Hepatocyte (in vitro differentiated cells): Measurements from ENCODE around the gene TREH. TPM values are rescaled to one million over a fixed set of nuclear protein-coding genes. Genes with fewer than 3 reads are reported as not detected.
A peak's percentile ranks its signal among the peaks of the same experiment; 100 is the strongest.
"Not testable (repeated sequence)": the region's sequence is repeated elsewhere in the genome, so short reads cannot be mapped to it uniquely, and the experiment has no call there.

Source experiments
- DNase-seq: peaks from one replicate; pipeline ENCODE4 v3.0.0-alpha.2; 2016; ENCODE audit warnings: low spot score
- H2AFZ ChIP-seq: fragments of 200-600 bp; sonication (generic); 2 replicates; pipeline ENCODE4 v1.6.0; 2016; ENCODE audit warnings: antibody characterized with exemption, mild to moderate bottlenecking
- H3K27ac ChIP-seq: fragments of 200-600 bp; sonication (generic); 2 replicates; pipeline ENCODE4 v1.5.1; 2016; ENCODE audit warnings: mild to moderate bottlenecking
- H3K27me3 ChIP-seq: fragments of 200-600 bp; sonication (generic); 2 replicates; pipeline ENCODE4 v1.6.1; 2016
- H3K36me3 ChIP-seq: fragments of 200-600 bp; sonication (generic); replicated peaks from 2 replicates; pipeline ENCODE4 v1.5.1; 2016; ENCODE audit warnings: low read depth; ENCODE audit not compliant: insufficient read depth
- H3K4me1 ChIP-seq: fragments of 200-600 bp; sonication (generic); 2 replicates; pipeline ENCODE4 v1.5.1; 2016; ENCODE audit warnings: mild to moderate bottlenecking, moderate library complexity; ENCODE audit not compliant: insufficient read depth
- H3K4me2 ChIP-seq: fragments of 200-600 bp; sonication (generic); 2 replicates; pipeline ENCODE4 v1.6.0; 2016
- H3K4me3 ChIP-seq: fragments of 200-600 bp; sonication (generic); 2 replicates; pipeline ENCODE4 v1.5.1; 2016; ENCODE audit warnings: mild to moderate bottlenecking
- H3K79me2 ChIP-seq: fragments of 200-600 bp; sonication (generic); 2 replicates; pipeline ENCODE4 v1.6.0; 2017; ENCODE audit warnings: mild to moderate bottlenecking
- H3K9me2 ChIP-seq: fragments of 200-600 bp; sonication (generic); replicated peaks from 2 replicates; pipeline ENCODE4 v1.6.0; 2017; ENCODE audit warnings: mild to moderate bottlenecking; ENCODE audit not compliant: insufficient read depth
- H3K9me3 ChIP-seq: fragments of 200-600 bp; sonication (generic); 2 replicates; pipeline ENCODE4 v1.5.1; 2016; ENCODE audit warnings: low read depth, mild to moderate bottlenecking
- H4K20me1 ChIP-seq: fragments of 200-600 bp; sonication (generic); 2 replicates; pipeline ENCODE4 v1.6.0; 2016; ENCODE audit warnings: mild to moderate bottlenecking; ENCODE audit not compliant: insufficient read depth, poor library complexity, severe bottlenecking
- CTCF ChIP-seq: fragments of 200-600 bp; sonication (generic); IDR thresholded peaks from 2 replicates; pipeline ENCODE4 v1.5.1; 2016; ENCODE audit warnings: antibody characterized with exemption, mild to moderate bottlenecking; ENCODE audit not compliant: poor library complexity
- EZH2 ChIP-seq: fragments of 200-600 bp; sonication (generic); IDR thresholded peaks from 2 replicates; pipeline ENCODE4 v1.6.1; 2016; ENCODE audit warnings: antibody characterized with exemption, mild to moderate bottlenecking, borderline replicate concordance
- EZH2phosphoT487 ChIP-seq: fragments of 200-600 bp; sonication (generic); IDR thresholded peaks from one replicate; pipeline ENCODE4 v1.6.1; 2018; ENCODE audit warnings: antibody characterized with exemption, mild to moderate bottlenecking, low read depth, moderate library complexity; ENCODE audit not compliant: unreplicated experiment, severe bottlenecking
- WGBS: methylation state at CpG from one replicate; pipeline ENCODE4 v1.1.6; 2016; ENCODE audit warnings: low lambda C conversion rate; ENCODE audit errors: missing lambda C conversion rate; 5-methylcytosine and 5-hydroxymethylcytosine counted together
- polyA plus RNA-seq: library from polyadenylated mRNA; unstranded; fragments of >200 nt; fragmentation: Nextera tagmentation; extraction: Ambion mirVana; gene quantifications from 2 replicates; pipeline ENCODE4 v1.2.1, GENCODE V29; 2016
- total RNA-seq: library from RNA; depleted of rRNA; stranded (reverse); fragments of >200 nt; gene quantifications from 2 replicates; pipeline ENCODE4 v1.2.3, GENCODE V29; 2014

TREH gene
- total RNA-seq (6.6 and 10.2 TPM in 2 replicates), polyA plus RNA-seq (10.7 and 15.1 TPM in 2 replicates)

DNA sequence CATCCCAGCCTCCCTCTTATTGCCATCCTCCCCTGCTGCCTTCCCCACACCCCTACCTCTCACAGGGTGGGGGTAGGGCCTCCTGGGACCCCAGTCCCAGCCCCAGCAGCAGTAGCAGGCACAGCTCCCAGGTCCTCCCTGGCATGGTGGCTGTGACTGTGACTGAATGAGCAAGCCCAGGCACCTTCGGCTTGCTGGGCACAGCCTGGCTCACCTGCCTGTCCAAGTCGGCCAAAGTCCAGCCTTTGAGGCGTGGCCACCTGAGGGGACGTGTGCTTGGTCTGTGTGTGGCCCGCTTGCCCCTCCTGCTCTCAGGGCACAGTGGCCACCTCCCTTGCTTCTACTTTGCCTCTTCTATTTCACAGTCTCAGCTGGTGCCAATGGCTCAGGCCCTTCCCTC, at the start of gene TREH:
Gene TREH (minus strand): TSS at position 168 of the 400 bp plus-strand sequence. CDS start 23 bp downstream, at position 145.
- H3K36me3 ChIP-seq = no peaks in the 10 kb centered on the region
- no peak within 1 kb of the TSS for H3K4me3 ChIP-seq
- DNase-seq = peak; percentile 79
- H3K27ac ChIP-seq = peak within 1 kb of the TSS; percentile 71
- H3K4me1 ChIP-seq = peaks cover 3% of the 10 kb centered on the region
- 74% methylated on average over 5 of the region's 5 CpGs for WGBS
- peak within 1 kb of the TSS; percentile 63 for H3K4me2 ChIP-seq
- H4K20me1 ChIP-seq = no peaks in the 10 kb centered on the region
- no peak within 1 kb of the TSS for H2AFZ ChIP-seq
- no peaks in the 10 kb centered on the region for H3K9me3 ChIP-seq
- H3K27me3 ChIP-seq = no peaks in the 10 kb centered on the region
- no peak for TF ChIP-seq CTCF
- no peak for TF ChIP-seq EZH2phosphoT487
- TF ChIP-seq EZH2 = no peak
- no peaks in the 10 kb centered on the region for H3K79me2 ChIP-seq
- H3K9me2 ChIP-seq = no peaks in the 10 kb centered on the region

GRCh38 chr11:118728112-118728511, 48.7 kb upstream of the TREH start:
- H4K20me1 ChIP-seq, H3K27me3 ChIP-seq, DNase-seq, H3K4me3 ChIP-seq, H3K9me3 ChIP-seq, H3K9me2 ChIP-seq, H2AFZ ChIP-seq, H3K27ac ChIP-seq, H3K4me1 ChIP-seq, H3K79me2 ChIP-seq, H3K36me3 ChIP-seq, H3K4me2 ChIP-seq: not testable (repeated sequence)
- 87% methylated on average over 10 of the region's 10 CpGs for WGBS

GRCh38 chr11:118727721-118728066, 48.2 kb upstream of the TREH start:
- not testable (repeated sequence) for H3K27ac ChIP-seq, H3K4me3 ChIP-seq, H4K20me1 ChIP-seq, DNase-seq, H3K79me2 ChIP-seq, H3K9me3 ChIP-seq, H3K4me2 ChIP-seq, H3K4me1 ChIP-seq, H3K36me3 ChIP-seq, H3K27me3 ChIP-seq, H3K9me2 ChIP-seq, H2AFZ ChIP-seq
- WGBS = 90% methylated on average over 2 of the region's 2 CpGs

DNA sequence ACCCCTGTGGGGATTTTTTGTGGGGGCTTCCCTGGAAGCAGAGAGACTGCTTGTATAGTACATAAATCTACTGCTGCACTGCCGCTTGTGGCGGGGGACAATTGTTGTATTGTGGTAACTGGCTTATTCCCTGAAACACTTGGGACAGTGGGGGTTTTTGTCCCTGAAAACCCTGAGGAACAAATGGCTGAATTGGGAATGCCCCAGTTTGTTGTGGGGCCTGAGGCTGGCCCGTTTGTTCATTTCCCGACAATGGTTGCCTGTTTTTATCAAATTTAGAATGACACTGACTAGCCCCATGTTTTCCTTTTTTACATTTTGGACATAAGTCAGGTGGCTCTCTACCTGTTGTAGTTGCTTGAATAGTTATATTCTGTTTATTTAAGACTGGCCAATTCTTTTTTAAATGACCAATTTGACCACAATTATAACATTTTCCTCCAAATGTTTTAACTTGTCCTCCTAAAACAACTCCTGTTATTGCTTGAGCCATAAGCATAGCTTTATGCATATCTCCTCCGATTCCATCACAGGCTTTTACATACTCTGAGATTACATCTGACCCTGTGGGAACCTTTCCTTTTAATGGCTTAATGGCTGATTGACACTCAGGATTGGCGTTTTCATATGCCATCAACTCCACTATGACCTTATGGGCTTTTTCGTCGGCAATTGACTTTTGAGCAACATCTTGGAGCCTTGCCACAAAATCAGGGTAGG, 47.7 kb upstream of the TREH start:
- not testable (repeated sequence) for H3K4me3 ChIP-seq, H2AFZ ChIP-seq, H3K9me3 ChIP-seq, H4K20me1 ChIP-seq, H3K4me1 ChIP-seq, DNase-seq, H3K36me3 ChIP-seq, H3K27me3 ChIP-seq, H3K4me2 ChIP-seq, H3K9me2 ChIP-seq, H3K79me2 ChIP-seq, H3K27ac ChIP-seq
- WGBS = 61% methylated on average over 7 of the region's 8 CpGs

DNA sequence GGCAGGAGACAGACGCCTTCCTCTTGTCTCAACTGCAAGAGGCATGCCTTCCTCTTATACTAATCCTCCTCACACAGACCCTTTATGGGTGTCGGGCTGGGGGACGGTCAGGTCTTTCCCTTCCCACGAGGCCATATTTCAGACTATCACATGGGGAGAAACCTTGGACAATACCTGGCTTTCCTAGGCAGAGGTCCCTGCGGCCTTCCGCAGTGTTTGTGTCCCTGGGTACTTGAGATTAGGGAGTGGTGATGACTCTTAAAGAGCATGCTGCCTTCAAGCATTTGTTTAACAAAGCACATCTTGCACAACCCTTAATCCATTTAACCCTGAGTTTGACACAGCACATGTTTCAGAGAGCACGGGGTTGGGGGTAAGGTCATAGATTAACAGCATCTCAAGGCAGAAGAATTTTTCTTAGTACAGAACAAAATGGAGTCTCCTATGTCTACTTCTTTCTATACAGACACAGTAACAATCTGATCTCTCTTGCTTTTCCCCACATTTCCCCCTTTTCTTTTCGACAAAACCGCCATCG, 42.1 kb upstream of the TREH start:
- not testable (repeated sequence) for H4K20me1 ChIP-seq, H3K4me1 ChIP-seq, H3K9me2 ChIP-seq, H3K4me3 ChIP-seq, H3K36me3 ChIP-seq, H2AFZ ChIP-seq, H3K79me2 ChIP-seq, H3K9me3 ChIP-seq, DNase-seq, H3K27ac ChIP-seq, H3K4me2 ChIP-seq, H3K27me3 ChIP-seq
- WGBS = 68% methylated on average over 4 of the region's 10 CpGs

- not testable (repeated sequence) for H4K20me1 ChIP-seq, H3K36me3 ChIP-seq, H3K27ac ChIP-seq, DNase-seq, H3K9me3 ChIP-seq, H3K4me1 ChIP-seq, H3K27me3 ChIP-seq, H3K4me3 ChIP-seq, H3K79me2 ChIP-seq, H2AFZ ChIP-seq, H3K4me2 ChIP-seq, H3K9me2 ChIP-seq
- WGBS = 37% methylated on average over 7 of the region's 9 CpGs
Measured at GRCh38 chr11:118720740-118721139, 41.3 kb upstream of the TREH start.

- not testable (repeated sequence) for H3K9me2 ChIP-seq, H3K27ac ChIP-seq, H3K4me3 ChIP-seq, H3K36me3 ChIP-seq, H3K27me3 ChIP-seq, DNase-seq, H3K9me3 ChIP-seq, H2AFZ ChIP-seq, H3K4me1 ChIP-seq, H4K20me1 ChIP-seq, H3K79me2 ChIP-seq, H3K4me2 ChIP-seq
- 41% methylated on average over 13 of the region's 13 CpGs for WGBS
Measured at GRCh38 chr11:118720078-118720477, 40.6 kb upstream of the TREH start.

GRCh38 chr11:118718562-118718961, 39.1 kb upstream of the TREH start:
- H3K36me3 ChIP-seq, H3K79me2 ChIP-seq, H2AFZ ChIP-seq, H3K27ac ChIP-seq, DNase-seq, H3K4me2 ChIP-seq, H3K4me3 ChIP-seq, H3K4me1 ChIP-seq, H3K27me3 ChIP-seq, H3K9me2 ChIP-seq, H4K20me1 ChIP-seq, H3K9me3 ChIP-seq: not testable (repeated sequence)
- WGBS = 82% methylated on average over 7 of the region's 7 CpGs
